Measurements from ENCODE around the gene SLCO2A1.

DNA sequence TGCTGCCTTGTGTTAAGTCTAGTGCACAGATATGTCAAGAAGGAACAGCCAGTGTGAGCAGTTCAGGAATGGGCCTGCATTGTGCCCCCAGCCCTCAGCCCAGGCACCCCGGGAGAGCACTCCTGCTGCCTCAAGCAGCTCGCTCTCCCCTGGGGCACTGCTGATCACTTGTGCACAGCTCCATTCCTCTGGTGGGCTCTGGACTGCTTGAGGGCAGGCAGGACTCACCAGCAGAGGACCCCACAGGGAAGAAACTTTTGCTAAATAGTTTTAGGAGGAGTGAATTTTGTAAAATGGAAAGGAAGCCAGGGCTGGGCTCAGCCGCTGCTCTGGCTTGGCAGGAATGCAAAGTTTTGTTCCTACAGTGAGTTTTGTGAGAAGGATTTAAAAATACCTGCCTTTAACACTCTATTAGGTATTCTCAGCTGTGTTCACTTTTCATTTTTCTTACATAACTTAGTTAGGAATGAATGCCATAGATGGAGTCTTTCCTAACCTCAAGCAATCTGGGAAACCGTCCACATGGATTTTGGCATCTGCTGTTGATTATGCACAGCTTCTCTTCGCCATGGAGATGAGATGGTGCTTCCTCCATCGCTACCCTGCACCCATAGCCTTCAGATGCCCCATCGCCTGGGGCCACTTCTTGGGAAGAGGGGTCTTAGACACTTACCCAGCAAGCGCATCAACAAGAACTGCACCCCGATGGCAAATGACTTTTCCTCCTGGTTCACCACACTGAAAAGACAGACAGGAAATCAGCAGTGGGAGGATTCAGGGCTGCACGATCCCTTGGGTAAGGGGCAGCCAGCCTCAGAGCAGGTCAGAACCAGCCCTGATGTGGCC, 91.7 kb downstream of the SLCO2A1 start:
- no peak for TF ChIP-seq POLR2A (IDR thresholded peaks at IDR 0.05)
- no peak for TF ChIP-seq CTCF (IDR thresholded peaks at IDR 0.05)
